ENCODE data around the gene PRKAR1B.

The PRKAR1B gene

GRCh38 chr7:516606-517456 lies 210.2 kb downstream of the PRKAR1B start:
- peak; percentile 56 for DNase-seq

- DNase-seq, result no peak
Measured at GRCh38 chr7:516216-516605, 210.9 kb downstream of the PRKAR1B start.

GRCh38 chr7:515628-516027 lies 211.5 kb downstream of the PRKAR1B start:
- no peak for DNase-seq

- peak; percentile 53 for DNase-seq
Measured at GRCh38 chr7:514651-515598, 212.2 kb downstream of the PRKAR1B start.

GRCh38 chr7:514242-514641 lies 212.8 kb downstream of the PRKAR1B start:
- no peak for DNase-seq

- DNase-seq, result peak; percentile 22
Measured at GRCh38 chr7:513521-514166, 213.4 kb downstream of the PRKAR1B start.

- no peak for DNase-seq
Measured at GRCh38 chr7:512541-513311, 214.4 kb downstream of the PRKAR1B start.

GRCh38 chr7:512146-512510 lies 215.0 kb downstream of the PRKAR1B start:
- no peak for DNase-seq

GRCh38 chr7:511476-512145 lies 215.5 kb downstream of the PRKAR1B start:
- DNase-seq, result no peak

GRCh38 chr7:510782-511281 lies 216.2 kb downstream of the PRKAR1B start:
- no peak for DNase-seq

- no peak for DNase-seq
Measured at GRCh38 chr7:510131-510481, 217.0 kb downstream of the PRKAR1B start.

- no peak for DNase-seq
Measured at GRCh38 chr7:509426-510130, 217.5 kb downstream of the PRKAR1B start.

- DNase-seq, result no peak
Measured at GRCh38 chr7:508461-509170, 218.5 kb downstream of the PRKAR1B start.

- no peak for DNase-seq
Measured at GRCh38 chr7:507623-508300, 219.3 kb downstream of the PRKAR1B start.

GRCh38 chr7:506921-507622 lies 220.0 kb downstream of the PRKAR1B start:
- DNase-seq, result no peak

- DNase-seq, result no peak
Measured at GRCh38 chr7:506391-506831, 220.7 kb downstream of the PRKAR1B start.

- DNase-seq, result no peak
Measured at GRCh38 chr7:505171-505570, 221.9 kb downstream of the PRKAR1B start.

GRCh38 chr7:504221-505111 lies 222.6 kb downstream of the PRKAR1B start:
- DNase-seq, result no peak
